HUES48 (cell line): ENCODE data around the gene MEX3A.
"Not testable (repeated sequence)": the region's sequence is repeated elsewhere in the genome, so short reads cannot be mapped to it uniquely, and the experiment has no call there.

Experiments
- H3K27ac ChIP-seq: one replicate; pipeline ENCODE4 v1.7.0; 2013; ENCODE audit warnings: low read depth, low read length, inconsistent platforms
- H3K27me3 ChIP-seq: 2 replicates; pipeline ENCODE4 v1.6.1; 2013; ENCODE audit warnings: mild to moderate bottlenecking, low read length; ENCODE audit not compliant: control insufficient read depth, insufficient read depth
- H3K36me3 ChIP-seq: 2 replicates; pipeline ENCODE4 v1.6.1; 2013; ENCODE audit warnings: low read length; ENCODE audit not compliant: control insufficient read depth, insufficient read depth
- H3K4me1 ChIP-seq: 2 replicates; pipeline ENCODE4 v1.6.1; 2013; ENCODE audit warnings: mild to moderate bottlenecking, low read length; ENCODE audit not compliant: control insufficient read depth, insufficient read depth
- H3K4me3 ChIP-seq: 2 replicates; pipeline ENCODE4 v1.5.1; 2013; ENCODE audit warnings: mild to moderate bottlenecking, low read depth, low read length
- H3K9ac ChIP-seq: 2 replicates; pipeline ENCODE4 v1.6.1; 2013; ENCODE audit warnings: mild to moderate bottlenecking, low read depth, low read length, moderate library complexity
- H3K9me3 ChIP-seq: 2 replicates; pipeline ENCODE4 v1.6.1; 2013; ENCODE audit warnings: low read length; ENCODE audit not compliant: control insufficient read depth, insufficient read depth

MEX3A gene

DNA sequence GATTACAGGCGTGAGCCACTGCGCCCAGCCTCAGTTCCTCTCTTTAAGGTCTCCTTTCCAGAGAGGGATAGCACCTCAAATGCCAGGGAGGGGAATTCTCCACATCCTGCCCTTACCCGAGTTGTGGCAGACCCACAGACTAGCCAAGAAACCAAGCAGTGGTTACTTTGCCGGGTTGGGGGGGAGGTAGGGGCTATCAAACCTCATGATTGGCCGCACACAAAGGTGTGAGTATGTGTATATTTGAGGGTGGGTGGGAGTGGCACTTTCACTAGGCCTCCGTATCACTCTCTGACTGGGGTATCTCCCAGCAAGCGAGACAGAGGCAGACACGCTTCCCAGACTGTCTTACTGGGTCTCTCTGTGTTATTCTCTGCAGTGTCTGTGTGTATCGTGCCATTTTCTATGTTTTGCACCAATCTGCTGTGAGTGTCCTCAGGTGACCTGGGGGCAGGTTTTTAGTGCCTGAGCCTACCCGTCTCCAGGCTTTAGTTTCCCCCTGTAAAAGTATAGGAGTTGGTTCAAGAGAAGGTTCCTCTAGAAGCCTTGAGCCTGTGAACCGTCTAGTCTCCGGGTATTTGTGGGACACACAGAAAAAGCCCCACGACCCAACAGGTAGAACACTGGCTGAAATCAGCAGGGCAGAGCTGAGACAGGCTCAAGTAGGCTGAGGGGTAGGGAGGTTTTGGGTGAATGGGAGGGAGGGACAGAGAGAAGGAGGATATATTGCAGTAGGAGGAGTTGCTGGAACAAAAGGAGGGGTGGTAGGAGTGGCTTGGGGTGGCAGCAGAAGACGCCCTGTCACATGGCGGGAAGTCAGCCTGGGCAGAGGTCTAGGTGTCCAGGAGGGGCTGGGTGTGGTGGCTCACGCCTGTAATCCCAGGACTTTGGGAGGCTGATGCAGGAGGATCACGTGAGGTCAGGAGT, 42.6 kb upstream of the MEX3A start:
- no peak overlapping the region for H3K4me3 ChIP-seq
- no peaks in the 10 kb centered on the region for H3K9me3 ChIP-seq
- peak overlapping the region; percentile 5 for H3K27ac ChIP-seq
- no peak overlapping the region for H3K9ac ChIP-seq
- H3K36me3 ChIP-seq = no peaks in the 10 kb centered on the region
- no peaks in the 10 kb centered on the region for H3K27me3 ChIP-seq
- H3K4me1 ChIP-seq = peaks cover 54% of the 10 kb centered on the region

DNA sequence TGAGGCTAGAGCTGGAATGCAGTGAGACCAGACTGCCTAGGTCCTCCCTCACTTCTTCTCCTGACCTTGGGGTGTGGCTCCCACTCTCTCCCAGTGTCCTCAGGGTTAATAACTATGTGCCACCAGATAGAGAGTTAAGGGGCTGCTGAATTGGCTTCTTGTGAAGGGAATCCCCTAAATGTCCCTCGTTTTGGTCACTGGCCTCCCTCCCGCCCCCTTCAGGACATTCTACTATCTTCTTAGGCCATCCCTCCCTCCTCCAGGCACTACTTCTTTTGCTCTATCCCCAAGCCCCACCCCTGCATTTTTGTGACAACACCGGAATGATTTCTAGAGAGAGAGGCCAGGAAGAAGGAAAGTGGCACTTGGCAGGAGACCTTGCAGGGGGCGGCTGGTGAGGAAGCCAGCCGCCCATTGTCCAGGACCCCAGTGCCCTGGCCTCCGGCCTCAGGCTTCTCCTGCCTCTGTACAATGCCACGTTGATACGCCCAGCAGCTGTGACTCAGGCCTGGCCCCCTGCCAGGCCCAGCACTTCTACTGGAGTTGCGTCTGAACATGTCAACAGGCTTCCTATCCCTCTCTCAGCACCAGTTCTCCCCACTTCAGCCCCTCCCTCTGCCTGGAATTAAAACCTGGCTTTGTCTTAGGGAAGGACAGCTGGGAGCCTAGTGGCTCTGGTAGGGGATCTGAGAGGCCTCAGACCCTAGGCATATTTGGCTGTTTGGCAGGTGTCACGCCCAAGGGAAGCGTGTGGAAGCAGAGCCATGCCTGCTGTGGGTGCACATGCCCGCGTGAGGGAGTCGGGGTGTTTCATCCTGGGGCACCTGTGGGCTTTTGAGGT, 41.3 kb upstream of the MEX3A start:
- Histone ChIP-seq H3K4me3 (0 out of 2 replicates have a peak overlapping the region, but pooled peaks have one; percentile 32), H3K27ac (peak overlapping the region; percentile 95), H3K9me3 (no peaks in the 10 kb centered on the region), H3K9ac (peak overlapping the region; percentile 54), H3K36me3 (no peaks in the 10 kb centered on the region), H3K27me3 (no peaks in the 10 kb centered on the region), H3K4me1 (peaks cover 49% of the 10 kb centered on the region)

DNA sequence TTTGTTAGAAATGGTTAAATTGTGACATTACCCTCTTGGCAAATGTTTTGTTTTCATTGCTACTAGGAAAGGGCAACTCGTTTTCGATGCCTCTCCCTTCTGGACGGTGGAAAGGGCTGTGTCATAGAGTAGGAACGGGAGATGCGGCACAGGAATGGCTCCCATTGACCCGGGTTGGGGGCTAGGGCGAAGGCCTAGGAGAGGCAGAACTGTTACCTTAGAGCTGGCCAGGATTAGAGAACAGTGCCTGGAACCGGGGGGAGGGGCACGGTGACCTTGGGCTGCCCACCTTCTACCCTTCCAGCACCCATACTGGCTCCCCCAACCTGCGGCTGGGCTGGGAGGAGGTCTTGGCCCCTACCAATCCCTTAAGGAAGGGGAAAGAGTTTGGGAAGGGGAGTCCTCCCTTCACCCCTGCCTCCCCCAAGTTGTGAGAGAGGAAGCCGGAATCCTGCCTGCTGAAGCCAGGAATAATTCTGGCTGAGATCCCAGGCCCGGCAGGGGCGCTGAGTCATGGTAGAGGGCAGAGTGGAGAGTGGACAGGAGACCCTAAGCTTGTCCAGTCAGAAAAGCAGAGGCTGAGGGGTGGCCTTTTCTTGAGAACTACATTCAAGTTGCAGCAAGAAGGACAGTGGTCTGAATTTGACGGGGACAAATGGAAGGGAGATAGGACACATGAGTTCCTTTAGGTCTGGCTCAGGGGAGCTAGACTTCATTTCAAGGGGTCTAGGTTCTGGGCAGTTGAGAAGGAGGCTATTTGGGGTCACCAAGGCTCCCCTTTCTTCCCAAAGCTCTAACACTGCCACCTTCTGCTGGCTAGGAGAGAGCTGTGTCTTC, 40.5 kb upstream of the MEX3A start:
- H3K27me3 ChIP-seq = no peaks in the 10 kb centered on the region
- no peaks in the 10 kb centered on the region for H3K9me3 ChIP-seq
- H3K4me3 ChIP-seq = 0 out of 2 replicates have a peak overlapping the region, but pooled peaks have one; percentile 32
- peaks cover 46% of the 10 kb centered on the region for H3K4me1 ChIP-seq
- H3K36me3 ChIP-seq = no peaks in the 10 kb centered on the region
- H3K27ac ChIP-seq = peak overlapping the region; percentile 95
- H3K9ac ChIP-seq = peak overlapping the region; percentile 54

DNA sequence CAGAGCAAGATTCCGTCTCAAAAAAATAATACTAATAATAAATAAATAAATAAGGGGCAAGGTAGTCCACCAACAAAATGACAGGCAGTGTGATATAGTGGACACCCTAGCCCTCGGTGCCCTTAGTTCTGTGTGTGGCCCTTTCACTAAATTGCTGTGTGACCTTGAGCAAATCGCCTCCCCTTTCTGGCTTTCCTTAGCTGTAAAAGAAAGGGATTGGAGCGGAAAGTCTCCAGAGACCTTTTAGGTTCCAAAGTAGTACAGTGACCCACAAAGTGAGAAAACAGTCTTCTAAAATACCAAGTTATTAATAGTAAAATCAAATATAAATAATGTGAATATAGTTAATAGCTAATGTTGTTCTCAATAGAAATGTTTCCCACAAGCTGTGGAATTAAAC, 39.8 kb upstream of the MEX3A start:
- Histone ChIP-seq H3K36me3 (no peaks in the 10 kb centered on the region), H3K27me3 (no peaks in the 10 kb centered on the region), H3K27ac (peak overlapping the region; percentile 95), H3K4me1 (peaks cover 46% of the 10 kb centered on the region), H3K9me3 (no peaks in the 10 kb centered on the region), H3K4me3 (no peak overlapping the region), H3K9ac (no peak overlapping the region)

DNA sequence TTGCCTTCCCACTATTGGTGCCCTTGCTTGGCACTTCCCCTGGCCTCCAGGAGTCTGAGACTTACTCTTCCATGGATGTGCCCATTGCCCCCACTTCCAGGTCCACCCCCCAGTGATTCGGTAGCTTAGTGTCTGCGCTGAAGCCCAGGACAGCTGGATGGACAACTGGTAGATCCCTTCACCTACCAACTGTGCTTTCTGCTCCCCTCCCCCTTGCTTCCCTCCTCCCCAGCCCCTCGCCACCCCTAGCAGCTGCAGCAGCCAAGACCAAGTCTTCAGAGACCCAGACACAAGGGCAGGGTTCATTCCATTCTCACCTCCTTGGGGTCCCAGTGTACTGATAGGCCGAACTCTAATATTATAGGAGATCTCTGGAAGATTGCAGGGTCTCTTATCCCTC, 39.2 kb upstream of the MEX3A start:
- no peak overlapping the region for H3K9ac ChIP-seq
- H3K4me1 ChIP-seq = peaks cover 43% of the 10 kb centered on the region
- H3K27me3 ChIP-seq = no peaks in the 10 kb centered on the region
- no peaks in the 10 kb centered on the region for H3K9me3 ChIP-seq
- H3K4me3 ChIP-seq = no peak overlapping the region
- H3K36me3 ChIP-seq = no peaks in the 10 kb centered on the region
- H3K27ac ChIP-seq = peak overlapping the region; percentile 5

DNA sequence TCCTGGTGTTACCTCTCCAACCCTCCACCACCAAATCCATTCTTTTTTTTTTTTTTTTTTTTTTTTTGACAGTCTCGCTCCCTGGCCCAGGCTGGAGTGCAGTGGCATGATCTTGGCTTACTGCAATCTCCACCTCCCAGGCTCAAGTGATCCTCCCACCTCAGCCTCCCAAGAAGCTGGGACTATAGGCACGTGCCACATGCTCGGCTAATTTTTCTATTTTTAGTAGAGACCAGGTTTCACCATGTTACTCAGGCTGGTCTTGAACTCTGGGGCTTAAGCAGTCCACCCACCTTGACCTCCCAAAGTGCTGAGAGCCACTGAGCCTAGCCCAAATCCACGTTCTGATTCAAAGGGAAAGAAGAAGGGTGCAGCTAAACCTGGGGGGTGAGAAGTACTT, 38.7 kb upstream of the MEX3A start:
- H3K27ac ChIP-seq = peak overlapping the region; percentile 5
- not testable (repeated sequence) for H3K27me3 ChIP-seq, H3K4me3 ChIP-seq, H3K9ac ChIP-seq, H3K9me3 ChIP-seq, H3K36me3 ChIP-seq
- peaks cover 39% of the 10 kb centered on the region for H3K4me1 ChIP-seq

DNA sequence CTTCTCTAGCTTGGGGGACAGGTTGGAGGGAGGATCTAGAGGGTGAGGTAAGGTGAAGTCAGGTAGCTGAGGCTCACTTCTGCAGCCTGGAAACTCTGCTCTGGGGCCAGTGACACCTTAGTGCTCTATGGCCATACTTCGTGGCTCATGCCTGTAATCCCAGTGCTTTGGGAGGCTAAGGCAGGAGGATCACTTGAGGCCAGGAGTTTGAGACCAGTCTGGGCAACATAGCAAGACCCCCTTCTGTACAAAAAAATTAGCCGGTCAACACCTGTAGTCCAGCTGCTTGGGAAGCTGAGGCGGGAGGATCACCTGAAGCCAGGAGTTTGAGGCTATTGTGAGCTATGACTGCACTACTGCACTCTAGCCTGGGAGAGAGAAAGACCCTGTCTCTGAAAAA, 38.1 kb upstream of the MEX3A start:
- no peak overlapping the region for H3K9ac ChIP-seq
- H3K27me3 ChIP-seq = no peaks in the 10 kb centered on the region
- no peaks in the 10 kb centered on the region for H3K9me3 ChIP-seq
- no peak overlapping the region for H3K4me3 ChIP-seq
- no peaks in the 10 kb centered on the region for H3K36me3 ChIP-seq
- H3K27ac ChIP-seq = no peak overlapping the region
- peaks cover 38% of the 10 kb centered on the region for H3K4me1 ChIP-seq

DNA sequence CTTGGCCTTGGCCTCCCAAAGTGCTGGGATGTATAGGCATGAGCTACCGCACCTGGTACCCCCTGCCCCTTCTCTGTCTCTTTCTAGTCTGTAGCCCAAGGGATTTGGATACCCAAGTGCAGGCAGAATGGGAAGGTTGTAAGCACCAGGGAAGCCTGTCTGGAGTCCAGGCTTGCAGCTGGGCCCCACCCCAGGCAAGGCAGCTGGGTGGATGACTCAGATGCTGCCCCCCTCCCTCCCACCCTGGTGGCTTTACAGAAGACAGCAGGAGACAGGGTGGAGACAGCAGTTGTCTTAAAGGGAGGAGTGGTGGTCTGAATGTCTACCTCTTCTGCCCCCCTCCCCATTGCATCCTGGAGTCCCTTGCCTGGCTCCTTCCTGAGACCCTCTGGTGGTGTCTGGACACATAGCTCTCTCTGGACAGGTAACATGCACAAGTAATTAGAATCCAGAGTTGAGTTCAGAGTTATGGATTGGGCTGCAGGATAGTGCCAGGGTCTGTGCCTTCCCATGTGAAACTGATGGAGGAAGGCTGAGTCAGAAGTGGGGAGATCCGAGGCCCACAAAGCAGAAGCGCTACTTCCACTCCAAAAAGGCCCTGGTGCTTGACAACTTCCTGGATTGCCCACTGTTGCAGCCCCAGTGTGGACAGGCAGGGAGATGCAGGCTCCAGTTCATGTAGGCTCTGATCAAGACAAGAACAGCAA, 37.4 kb upstream of the MEX3A start:
- Histone ChIP-seq H3K27ac (no peak overlapping the region), H3K27me3 (no peaks in the 10 kb centered on the region), H3K4me3 (no peak overlapping the region), H3K9me3 (no peaks in the 10 kb centered on the region), H3K9ac (no peak overlapping the region), H3K36me3 (no peaks in the 10 kb centered on the region), H3K4me1 (peaks cover 38% of the 10 kb centered on the region)

DNA sequence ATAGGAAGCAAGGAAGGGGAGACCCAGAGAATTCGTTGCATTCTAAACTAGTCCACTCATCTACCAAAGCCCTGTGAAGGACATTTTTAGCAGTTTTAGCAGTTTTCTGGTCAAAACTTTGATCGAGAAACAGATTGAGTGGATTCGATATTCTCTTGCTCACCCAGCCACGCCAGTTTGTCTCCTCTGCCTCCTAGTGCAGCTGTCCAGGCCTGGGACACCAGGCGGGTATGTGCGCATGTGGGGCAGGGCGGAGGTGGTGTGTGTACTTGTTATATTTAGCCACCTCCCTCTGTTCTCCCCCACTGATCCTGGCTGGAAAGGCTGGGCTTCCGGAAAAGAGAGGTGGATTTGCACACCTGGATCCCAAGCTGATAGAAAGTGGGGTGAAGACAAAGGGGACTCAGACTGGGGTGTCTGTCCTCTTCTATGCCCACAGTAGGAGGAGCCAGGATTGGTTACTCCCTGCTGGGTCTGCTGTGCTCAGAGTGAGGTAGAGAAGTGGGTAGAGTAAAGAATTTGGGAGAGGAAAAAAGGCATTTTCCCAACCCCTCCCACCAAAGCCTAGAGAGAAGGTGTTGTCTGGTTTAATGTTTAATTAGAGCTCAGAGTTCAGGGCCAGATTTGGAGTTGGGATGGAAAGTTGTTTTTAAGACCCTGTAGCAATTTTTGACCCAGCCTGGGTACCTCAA, 36.1 kb upstream of the MEX3A start:
- no peak overlapping the region for H3K27ac ChIP-seq
- no peak overlapping the region for H3K9ac ChIP-seq
- H3K9me3 ChIP-seq = no peaks in the 10 kb centered on the region
- H3K4me1 ChIP-seq = peaks cover 41% of the 10 kb centered on the region
- no peak overlapping the region for H3K4me3 ChIP-seq
- H3K36me3 ChIP-seq = no peaks in the 10 kb centered on the region
- H3K27me3 ChIP-seq = 0 out of 2 replicates have a peak, but pooled peaks cover 3% of the 10 kb centered on the region
